ENCODE measurements around the gene TTC1.
"Not testable (repeated sequence)": the region's sequence is repeated elsewhere in the genome, so short reads cannot be mapped to it uniquely, and the experiment has no call there.

TTC1 gene

GRCh38 chr5:160001457-160001856, 7.5 kb upstream of the TTC1 start:
- no peak for TF ChIP-seq CTCF (conservative IDR thresholded peaks at IDR 0.05)
- H3K27ac ChIP-seq: no peak overlapping the region

GRCh38 chr5:160007514-160007913, 1.4 kb upstream of the TTC1 start:
- TF ChIP-seq CTCF (conservative IDR thresholded peaks at IDR 0.05): no peak
- H3K27ac ChIP-seq: no peak overlapping the region

GRCh38 chr5:160008529-160008876, 436 bp upstream of the TTC1 start:
- H3K27ac ChIP-seq: not testable (repeated sequence)

- TF ChIP-seq CTCF (conservative IDR thresholded peaks at IDR 0.05): no peak
- no peak for TF ChIP-seq ZFX (IDR thresholded peaks at IDR 0.05)
- peak overlapping the region; percentile 75 for H3K27ac ChIP-seq
Measured at GRCh38 chr5:160009591-160009989, 651 bp downstream of the TTC1 start.

GRCh38 chr5:160011471-160011870, 2.5 kb downstream of the TTC1 start:
- no peak for TF ChIP-seq ZFX (IDR thresholded peaks at IDR 0.05)
- no peak for TF ChIP-seq CTCF (conservative IDR thresholded peaks at IDR 0.05)
- no peak overlapping the region for H3K27ac ChIP-seq

GRCh38 chr5:160014197-160014596, 5.3 kb downstream of the TTC1 start:
- not testable (repeated sequence) for H3K27ac ChIP-seq

GRCh38 chr5:160018945-160019625, 10.1 kb downstream of the TTC1 start:
- H3K27ac ChIP-seq: no peak overlapping the region
- no peak for TF ChIP-seq ZFX (IDR thresholded peaks at IDR 0.05)
- no peak for TF ChIP-seq CTCF (conservative IDR thresholded peaks at IDR 0.05)

GRCh38 chr5:160020266-160020770, 11.4 kb downstream of the TTC1 start:
- H3K27ac ChIP-seq: no peak overlapping the region
- TF ChIP-seq CTCF (conservative IDR thresholded peaks at IDR 0.05) (no peak), ZFX (IDR thresholded peaks at IDR 0.05) (no peak)

Data from C4-2B (cell line).